ENCODE results near the gene THUMPD3. TPM values are rescaled to one million over a fixed set of nuclear protein-coding genes. Genes with fewer than 3 reads are reported as not detected.

THUMPD3 gene
- total RNA-seq, 1 donor from 2014 or later = 32.7 TPM

DNA sequence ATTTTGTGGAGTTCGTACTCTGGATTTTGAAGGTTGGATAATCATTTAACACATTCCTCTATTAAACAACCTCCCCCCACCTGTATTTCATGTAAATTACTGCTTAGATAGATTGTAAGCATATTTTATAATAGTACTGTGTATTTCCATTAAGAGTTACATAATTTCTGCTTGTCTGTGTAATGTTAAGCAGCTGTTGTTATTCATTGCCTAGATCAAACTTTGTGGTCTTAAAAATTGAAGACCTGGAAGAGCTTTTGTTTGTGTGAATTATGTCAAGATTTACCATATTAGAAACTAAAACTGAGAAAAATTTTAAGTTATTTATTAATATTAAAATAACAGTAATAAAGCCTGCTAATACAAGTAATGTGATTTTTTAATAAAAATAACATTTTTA lies 45.7 kb downstream of the THUMPD3 start:
- Histone ChIP-seq H3K4me2 (ENCODE audit: low read length) (no peak overlapping the region), H3K36me3 (ENCODE audit: insufficient read depth, low read length) (no peaks in the 10 kb centered on the region), H3K27me3 (ENCODE audit: insufficient read depth, low read length) (no peaks in the 10 kb centered on the region), H2AFZ (ENCODE audit: low read depth, low read length) (no peak overlapping the region), H3K4me3 (ENCODE audit: insufficient read depth, low read depth, low read length) (no peak overlapping the region), H3K79me2 (ENCODE audit: insufficient read depth, low read length) (peaks cover 100% of the 10 kb centered on the region), H3K9ac (ENCODE audit: low read length) (no peak overlapping the region), H3K27ac (ENCODE audit: low read depth, low read length) (no peak overlapping the region), H3K9me3 (ENCODE audit: insufficient read depth, low read depth, low read length) (no peaks in the 10 kb centered on the region), H3K4me1 (ENCODE audit: insufficient read depth, low read length) (peaks cover 6% of the 10 kb centered on the region), H4K20me1 (ENCODE audit: insufficient read depth, low read length) (peaks cover 98% of the 10 kb centered on the region)
- H3K36me3 Mint-ChIP-seq (ENCODE audit: low read depth, unreplicated experiment) = no peaks in the 10 kb centered on the region
- no peak overlapping the region for H3K27ac Mint-ChIP-seq (ENCODE audit: unreplicated experiment)
- no peaks in the 10 kb centered on the region for H3K9me3 Mint-ChIP-seq (ENCODE audit: unreplicated experiment)
- no peaks in the 10 kb centered on the region for H3K27me3 Mint-ChIP-seq (ENCODE audit: low read depth, unreplicated experiment)
- DNase-seq (ENCODE audit: low read depth) (no peak), FAIRE-seq (no peak)
- TF ChIP-seq, protein P1, sequence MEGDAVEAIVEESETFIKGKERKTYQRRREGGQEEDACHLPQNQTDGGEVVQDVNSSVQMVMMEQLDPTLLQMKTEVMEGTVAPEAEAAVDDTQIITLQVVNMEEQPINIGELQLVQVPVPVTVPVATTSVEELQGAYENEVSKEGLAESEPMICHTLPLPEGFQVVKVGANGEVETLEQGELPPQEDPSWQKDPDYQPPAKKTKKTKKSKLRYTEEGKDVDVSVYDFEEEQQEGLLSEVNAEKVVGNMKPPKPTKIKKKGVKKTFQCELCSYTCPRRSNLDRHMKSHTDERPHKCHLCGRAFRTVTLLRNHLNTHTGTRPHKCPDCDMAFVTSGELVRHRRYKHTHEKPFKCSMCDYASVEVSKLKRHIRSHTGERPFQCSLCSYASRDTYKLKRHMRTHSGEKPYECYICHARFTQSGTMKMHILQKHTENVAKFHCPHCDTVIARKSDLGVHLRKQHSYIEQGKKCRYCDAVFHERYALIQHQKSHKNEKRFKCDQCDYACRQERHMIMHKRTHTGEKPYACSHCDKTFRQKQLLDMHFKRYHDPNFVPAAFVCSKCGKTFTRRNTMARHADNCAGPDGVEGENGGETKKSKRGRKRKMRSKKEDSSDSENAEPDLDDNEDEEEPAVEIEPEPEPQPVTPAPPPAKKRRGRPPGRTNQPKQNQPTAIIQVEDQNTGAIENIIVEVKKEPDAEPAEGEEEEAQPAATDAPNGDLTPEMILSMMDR (IDR thresholded peaks at IDR 0.05; ENCODE audit: insufficient read depth, low read depth, low read length) = no peak
- no peak for TF ChIP-seq EZH2 (IDR thresholded peaks at IDR 0.05; ENCODE audit: insufficient read depth, low read length)
- no peak overlapping the region for H3K4me3 Mint-ChIP-seq (ENCODE audit: unreplicated experiment)
- H3K4me1 Mint-ChIP-seq (ENCODE audit: low read depth, unreplicated experiment) = peaks cover 17% of the 10 kb centered on the region

- H3K4me2 ChIP-seq (ENCODE audit: low read length) = no peak overlapping the region
- Mint-ChIP-seq H3K4me1 (ENCODE audit: low read depth, unreplicated experiment) (peaks cover 10% of the 10 kb centered on the region), H3K27ac (ENCODE audit: unreplicated experiment) (no peak overlapping the region), H3K27me3 (ENCODE audit: low read depth, unreplicated experiment) (no peaks in the 10 kb centered on the region), H3K4me3 (ENCODE audit: unreplicated experiment) (no peak overlapping the region), H3K36me3 (ENCODE audit: low read depth, unreplicated experiment) (peaks cover 5% of the 10 kb centered on the region), H3K9me3 (ENCODE audit: unreplicated experiment) (no peaks in the 10 kb centered on the region)
- no peaks in the 10 kb centered on the region for H3K36me3 ChIP-seq (ENCODE audit: insufficient read depth, low read length)
- FAIRE-seq (no peak), DNase-seq (ENCODE audit: low read depth) (no peak)
- H3K9me3 ChIP-seq (ENCODE audit: insufficient read depth, low read depth, low read length) = no peaks in the 10 kb centered on the region
- no peaks in the 10 kb centered on the region for H3K4me1 ChIP-seq (ENCODE audit: insufficient read depth, low read length)
- H3K27me3 ChIP-seq (ENCODE audit: insufficient read depth, low read length) = no peaks in the 10 kb centered on the region
- no peak overlapping the region for H3K9ac ChIP-seq (ENCODE audit: low read length)
- no peak overlapping the region for H3K27ac ChIP-seq (ENCODE audit: low read depth, low read length)
- H4K20me1 ChIP-seq (ENCODE audit: insufficient read depth, low read length) = peaks cover 94% of the 10 kb centered on the region
- no peak for TF ChIP-seq EZH2 (IDR thresholded peaks at IDR 0.05; ENCODE audit: insufficient read depth, low read length)
- TF ChIP-seq, protein P1 (IDR thresholded peaks at IDR 0.05; ENCODE audit: insufficient read depth, low read depth, low read length) = no peak
- H2AFZ ChIP-seq (ENCODE audit: low read depth, low read length) = no peak overlapping the region
- H3K4me3 ChIP-seq (ENCODE audit: insufficient read depth, low read depth, low read length) = no peak overlapping the region
- H3K79me2 ChIP-seq (ENCODE audit: insufficient read depth, low read length) = peaks cover 100% of the 10 kb centered on the region
These were observed 47.4 kb downstream of the THUMPD3 start for GRCh38 chr3:9409981-9410854.

GRCh38 chr3:9411302-9411701 lies 48.4 kb downstream of the THUMPD3 start:
- no peaks in the 10 kb centered on the region for H3K27me3 ChIP-seq (ENCODE audit: insufficient read depth, low read length)
- H3K27ac Mint-ChIP-seq (ENCODE audit: unreplicated experiment) = no peak overlapping the region
- H3K4me1 Mint-ChIP-seq (ENCODE audit: low read depth, unreplicated experiment) = peaks cover 5% of the 10 kb centered on the region
- H3K36me3 Mint-ChIP-seq (ENCODE audit: low read depth, unreplicated experiment) = peaks cover 5% of the 10 kb centered on the region
- no peaks in the 10 kb centered on the region for H3K27me3 Mint-ChIP-seq (ENCODE audit: low read depth, unreplicated experiment)
- no peak overlapping the region for H3K4me3 ChIP-seq (ENCODE audit: insufficient read depth, low read depth, low read length)
- H3K9me3 Mint-ChIP-seq (ENCODE audit: unreplicated experiment) = no peaks in the 10 kb centered on the region
- H2AFZ ChIP-seq (ENCODE audit: low read depth, low read length) = no peak overlapping the region
- H3K9me3 ChIP-seq (ENCODE audit: insufficient read depth, low read depth, low read length) = no peaks in the 10 kb centered on the region
- H3K9ac ChIP-seq (ENCODE audit: low read length) = no peak overlapping the region
- H3K4me3 Mint-ChIP-seq (ENCODE audit: unreplicated experiment) = no peak overlapping the region
- DNase-seq (ENCODE audit: low read depth) (no peak), FAIRE-seq (no peak)
- TF ChIP-seq, protein P1 (IDR thresholded peaks at IDR 0.05; ENCODE audit: insufficient read depth, low read depth, low read length) = no peak
- TF ChIP-seq EZH2 (IDR thresholded peaks at IDR 0.05; ENCODE audit: insufficient read depth, low read length) = no peak
- H3K27ac ChIP-seq (ENCODE audit: low read depth, low read length) = no peak overlapping the region
- peaks cover 5% of the 10 kb centered on the region for H3K36me3 ChIP-seq (ENCODE audit: insufficient read depth, low read length)
- H3K4me2 ChIP-seq (ENCODE audit: low read length) = no peak overlapping the region
- H3K79me2 ChIP-seq (ENCODE audit: insufficient read depth, low read length) = peaks cover 100% of the 10 kb centered on the region
- peaks cover 94% of the 10 kb centered on the region for H4K20me1 ChIP-seq (ENCODE audit: insufficient read depth, low read length)
- no peaks in the 10 kb centered on the region for H3K4me1 ChIP-seq (ENCODE audit: insufficient read depth, low read length)

Measured in astrocyte (in vitro differentiated cells and primary cell).